Adrenal gland (tissue), 5 donors: Measurements from ENCODE around the gene ID1.

Source experiments
- POLR2A ChIP-seq, 2 donors: fragments of 450-650 bp; IDR thresholded peaks; one replicate each; pipeline ENCODE4 v1.6.1; 2017; ENCODE audit warnings: antibody characterized with exemption in 2 of 2, mild to moderate bottlenecking in 2 of 2, moderate library complexity in 1 of 2
- TF ChIP-seq, protein P1 (sequence below), 6 experiments: fragments of 450-650 bp in 4 of 6; fragments of 200-600 bp in 2 of 6; sonication (generic) in 1 of 6; IDR thresholded peaks; 1 replicate in 5 of 6; 2 replicates in 1 of 6; pipeline versions ENCODE4 v1.5.1 to v1.8.0; 2016 to 2021; ENCODE audit warnings: antibody characterized with exemption in 6 of 6, mild to moderate bottlenecking in 2 of 6, moderate library complexity in 1 of 6
- donor health status: DM: no; HTN: no; CAD: no.

DNA sequence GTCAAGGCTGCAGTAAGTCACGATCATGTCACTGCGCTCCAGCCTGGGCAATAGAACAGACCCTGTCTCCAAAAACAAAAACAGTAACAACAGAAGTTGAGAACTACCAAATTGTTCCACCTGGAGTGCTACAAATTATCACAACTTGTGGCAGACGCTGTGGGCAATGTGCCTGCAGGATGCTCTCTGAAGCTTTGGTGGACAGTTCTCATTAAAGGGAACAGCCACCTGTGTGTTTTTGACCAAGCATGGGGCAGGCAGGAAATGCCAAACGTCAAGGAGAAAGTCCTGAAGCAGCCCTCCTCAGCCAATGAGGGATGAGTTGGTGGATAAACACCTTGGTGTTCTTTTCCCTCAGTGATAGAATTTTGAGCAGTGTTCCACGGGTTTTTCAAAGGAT is 48.5 kb downstream of the ID1 start:
- TF ChIP-seq, protein P1, sequence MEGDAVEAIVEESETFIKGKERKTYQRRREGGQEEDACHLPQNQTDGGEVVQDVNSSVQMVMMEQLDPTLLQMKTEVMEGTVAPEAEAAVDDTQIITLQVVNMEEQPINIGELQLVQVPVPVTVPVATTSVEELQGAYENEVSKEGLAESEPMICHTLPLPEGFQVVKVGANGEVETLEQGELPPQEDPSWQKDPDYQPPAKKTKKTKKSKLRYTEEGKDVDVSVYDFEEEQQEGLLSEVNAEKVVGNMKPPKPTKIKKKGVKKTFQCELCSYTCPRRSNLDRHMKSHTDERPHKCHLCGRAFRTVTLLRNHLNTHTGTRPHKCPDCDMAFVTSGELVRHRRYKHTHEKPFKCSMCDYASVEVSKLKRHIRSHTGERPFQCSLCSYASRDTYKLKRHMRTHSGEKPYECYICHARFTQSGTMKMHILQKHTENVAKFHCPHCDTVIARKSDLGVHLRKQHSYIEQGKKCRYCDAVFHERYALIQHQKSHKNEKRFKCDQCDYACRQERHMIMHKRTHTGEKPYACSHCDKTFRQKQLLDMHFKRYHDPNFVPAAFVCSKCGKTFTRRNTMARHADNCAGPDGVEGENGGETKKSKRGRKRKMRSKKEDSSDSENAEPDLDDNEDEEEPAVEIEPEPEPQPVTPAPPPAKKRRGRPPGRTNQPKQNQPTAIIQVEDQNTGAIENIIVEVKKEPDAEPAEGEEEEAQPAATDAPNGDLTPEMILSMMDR (IDR thresholded peaks at IDR 0.05): no peak
- TF ChIP-seq POLR2A (IDR thresholded peaks at IDR 0.05): no peak
